GM19023 (cell line): ENCODE results near the gene CEP95.
"Not testable (repeated sequence)": the region's sequence is repeated elsewhere in the genome, so short reads cannot be mapped to it uniquely, and the experiment has no call there.

Experiments
- ATAC-seq: cut with Tn5 transposase; IDR thresholded peaks from one replicate; pipeline ENCODE4 v1.9.1; 2021; ENCODE audit warnings: mild to moderate bottlenecking, moderate library complexity; ENCODE audit not compliant: unreplicated experiment

The CEP95 gene

GRCh38 chr17:64494121-64494520 lies 12.7 kb upstream of the CEP95 start:
- no peak for ATAC-seq

GRCh38 chr17:64495300-64495699 lies 11.5 kb upstream of the CEP95 start:
- not testable (repeated sequence) for ATAC-seq

GRCh38 chr17:64496348-64496785 lies 10.4 kb upstream of the CEP95 start:
- ATAC-seq, result no peak

DNA sequence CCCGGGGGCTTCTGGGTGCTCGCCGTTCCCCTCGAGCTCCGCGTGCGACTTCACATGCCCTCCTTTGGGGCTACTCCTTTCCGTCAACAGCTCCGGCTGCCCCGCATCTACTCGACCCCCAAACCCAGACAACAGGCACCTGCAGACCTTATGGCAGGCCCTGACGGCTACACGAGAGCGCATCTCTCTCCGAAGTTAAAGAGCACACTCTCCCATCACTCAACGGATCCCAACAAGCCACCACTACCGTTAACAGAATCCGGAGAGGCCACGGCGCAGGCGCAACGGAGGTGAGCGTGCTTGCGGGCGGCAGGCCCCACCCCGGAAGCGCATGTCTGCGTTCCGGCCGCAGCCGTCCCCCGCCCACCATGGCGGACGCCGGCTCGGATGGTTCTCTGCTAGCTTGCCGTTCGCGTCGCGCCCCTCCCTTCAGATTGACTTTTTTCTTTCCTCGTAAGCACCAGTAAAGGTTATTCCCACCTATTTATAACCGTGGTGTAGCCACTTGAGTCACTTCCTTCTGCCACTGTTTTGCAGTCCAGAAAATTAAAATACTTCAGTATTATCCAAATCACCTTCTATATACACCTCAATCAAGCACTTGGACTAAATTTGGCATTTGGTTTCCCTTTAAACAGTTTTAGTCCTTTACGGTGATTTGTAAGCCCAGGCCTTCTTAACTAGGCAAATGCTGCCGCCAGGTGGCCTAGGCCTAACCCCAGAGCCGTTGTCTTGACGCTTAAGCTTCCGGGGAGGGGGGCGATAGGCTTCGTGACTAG lies 9.8 kb upstream of the CEP95 start, which contains the start of gene POLG2:
TSS of gene POLG2 (minus strand) at position 269 of the 779 bp plus-strand sequence. CDS start at position 183, 86 bp downstream.
- ATAC-seq, result peak; percentile 88

GRCh38 chr17:64497565-64498035 lies 9.2 kb upstream of the CEP95 start:
- no peak for ATAC-seq

- ATAC-seq, result no peak
These were observed 8.2 kb upstream of the CEP95 start for GRCh38 chr17:64498308-64499203.

DNA sequence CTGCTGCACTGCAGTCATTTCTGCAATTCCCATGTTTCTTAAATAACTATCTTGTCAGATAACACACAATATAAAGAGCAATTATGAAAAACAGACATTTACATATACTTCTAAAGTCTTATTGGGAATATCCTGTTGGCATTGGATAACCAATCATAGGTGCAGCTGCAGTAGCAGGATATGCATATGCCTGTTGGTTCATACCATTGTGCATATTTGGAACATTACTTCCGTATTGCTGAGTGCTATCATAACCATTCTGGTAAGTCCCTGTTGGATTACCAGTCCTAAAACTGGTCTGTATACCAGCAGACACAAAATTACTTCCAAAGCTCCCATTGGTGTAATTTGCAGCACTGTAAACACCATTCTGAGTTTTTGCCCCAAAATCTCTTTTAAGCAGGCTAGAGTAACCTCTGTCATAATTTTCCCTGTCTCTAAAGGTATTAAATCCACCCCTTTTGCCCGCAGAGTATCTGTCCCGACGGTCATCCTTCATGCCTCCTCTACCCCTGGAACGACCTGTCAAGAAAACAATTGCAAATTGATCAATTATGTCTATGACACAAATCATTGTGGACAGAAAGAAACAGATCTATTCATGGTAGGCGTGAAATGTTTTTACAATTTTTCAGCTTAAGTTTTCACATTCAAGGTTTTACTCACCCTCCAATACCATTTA lies 6.8 kb upstream of the CEP95 start:
- ATAC-seq, result no peak

DNA sequence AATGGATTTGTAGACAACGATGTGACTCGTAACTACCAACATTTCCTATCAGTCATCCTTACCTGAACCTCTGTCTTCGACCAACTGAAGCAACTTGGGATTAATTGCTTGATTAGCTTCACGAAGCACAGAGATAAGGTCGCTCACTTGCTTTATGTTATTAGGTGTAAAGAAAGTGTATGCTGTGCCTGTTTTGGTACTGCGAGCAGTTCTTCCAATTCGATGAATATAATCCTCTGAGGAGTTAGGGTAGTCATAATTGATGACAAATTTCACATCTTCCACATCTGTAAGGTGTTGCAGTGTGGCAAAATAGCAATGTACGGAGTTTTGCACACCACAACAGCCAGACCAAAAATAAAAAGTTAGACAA lies 6.3 kb upstream of the CEP95 start:
- ATAC-seq, result no peak

DNA sequence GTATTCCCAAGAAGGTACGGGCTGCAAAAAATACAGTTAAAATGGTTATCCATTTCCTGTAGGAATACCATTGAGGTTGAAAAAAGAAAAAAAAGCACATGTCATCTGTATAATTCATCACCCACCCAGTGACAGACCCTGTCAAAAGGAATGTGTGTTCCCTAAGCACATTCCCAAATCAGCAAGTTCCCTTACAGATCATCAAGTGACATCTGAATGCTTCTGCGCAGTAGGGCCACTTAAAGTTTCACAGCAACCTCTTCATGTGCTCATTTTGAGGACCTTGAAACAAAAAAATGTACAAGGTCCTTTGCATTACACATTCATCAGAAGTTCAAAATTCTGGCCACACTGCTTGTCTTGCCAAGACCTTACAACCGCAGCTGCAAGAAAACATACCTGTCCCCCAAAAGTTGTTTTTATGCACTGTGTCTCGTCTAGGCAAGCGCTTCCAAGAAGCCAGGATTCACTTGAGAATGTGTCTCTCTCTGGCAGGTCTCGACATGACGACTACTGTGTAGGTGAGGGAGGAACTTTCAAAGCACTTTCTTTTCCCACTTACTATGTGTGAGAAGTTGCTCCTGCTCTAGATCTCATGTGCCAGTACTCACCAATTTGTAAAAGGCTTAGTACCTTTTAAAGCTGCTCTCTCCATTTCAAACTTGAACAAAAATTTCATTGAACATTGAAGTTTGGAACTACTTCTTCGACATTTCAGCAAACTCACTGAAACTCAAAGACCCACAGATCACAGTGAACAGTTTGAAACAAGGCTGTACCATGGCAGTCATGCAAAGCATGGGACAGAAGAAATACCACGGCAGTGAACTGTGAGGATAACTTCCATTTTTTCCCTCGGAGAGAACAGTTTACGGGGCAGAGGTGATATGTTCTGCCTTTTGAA lies 5.7 kb upstream of the CEP95 start:
- ATAC-seq, result no peak

GRCh38 chr17:64502021-64502420 lies 4.8 kb upstream of the CEP95 start:
- ATAC-seq, result no peak

- no peak for ATAC-seq
These were observed 4.0 kb upstream of the CEP95 start for GRCh38 chr17:64502809-64503208.

DNA sequence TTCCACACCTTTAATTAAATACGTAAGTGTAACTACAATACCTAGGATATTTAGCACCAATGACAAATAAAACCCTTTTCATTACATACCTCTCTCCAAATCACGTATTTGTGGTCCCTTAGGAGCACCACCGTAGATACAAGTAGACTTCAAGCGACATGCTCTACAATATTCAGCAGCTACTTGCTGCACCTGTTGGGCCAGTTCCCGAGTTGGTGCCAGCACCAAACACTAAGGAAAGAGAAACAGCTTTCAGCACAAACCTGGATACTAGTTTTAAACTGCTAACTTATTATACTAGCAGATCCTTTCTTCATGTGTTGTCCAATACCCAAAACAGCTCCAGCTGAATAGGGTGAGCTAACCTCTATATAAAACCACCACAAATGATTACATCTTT lies 3.4 kb upstream of the CEP95 start:
- ATAC-seq, result no peak

- no peak for ATAC-seq
These were observed 2.7 kb upstream of the CEP95 start for GRCh38 chr17:64503821-64504768.

- no peak for ATAC-seq
These were observed 1.9 kb upstream of the CEP95 start for GRCh38 chr17:64504769-64505339.

DNA sequence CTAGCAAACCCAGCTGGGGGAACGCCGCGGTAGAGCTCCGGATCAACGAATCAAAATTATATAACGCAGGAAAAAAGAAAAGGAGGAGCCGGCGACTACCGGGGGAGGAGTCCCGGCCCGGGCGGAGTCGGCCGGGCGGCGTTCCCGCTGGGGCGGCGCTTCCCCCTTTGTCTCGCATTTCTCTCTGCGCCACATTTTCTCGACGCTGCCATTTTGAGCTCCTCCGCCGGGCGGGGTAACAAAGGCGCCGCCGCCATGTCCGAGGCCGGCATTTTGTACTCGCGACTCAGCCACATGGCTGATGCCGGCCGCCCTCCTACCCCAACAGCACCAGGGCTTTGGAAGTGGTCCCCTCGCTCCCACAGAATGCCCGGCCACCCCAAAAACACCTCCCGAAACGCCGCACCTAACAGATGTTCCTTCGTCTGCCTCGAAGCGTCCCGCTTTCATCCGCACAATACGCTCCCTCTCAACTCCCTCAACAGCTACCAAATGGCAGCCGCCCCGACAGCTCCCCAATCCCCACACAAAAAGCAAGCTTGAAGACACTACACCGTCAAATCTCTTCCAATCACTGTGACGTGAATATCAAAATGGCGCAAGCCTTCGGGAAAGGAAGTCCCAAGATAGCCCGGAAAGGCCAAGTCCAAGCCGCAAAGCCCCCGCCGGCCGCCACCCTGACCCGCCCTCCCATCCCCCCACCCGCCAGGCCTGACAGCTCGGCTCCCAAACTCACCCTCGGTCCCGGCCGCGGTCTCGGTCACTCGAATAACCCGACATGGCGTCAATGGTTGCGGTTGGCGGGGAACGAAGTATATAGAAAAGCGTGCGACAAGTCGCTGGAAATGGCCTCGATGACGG lies 1.2 kb upstream of the CEP95 start:
- peak; percentile 22 for ATAC-seq

DNA sequence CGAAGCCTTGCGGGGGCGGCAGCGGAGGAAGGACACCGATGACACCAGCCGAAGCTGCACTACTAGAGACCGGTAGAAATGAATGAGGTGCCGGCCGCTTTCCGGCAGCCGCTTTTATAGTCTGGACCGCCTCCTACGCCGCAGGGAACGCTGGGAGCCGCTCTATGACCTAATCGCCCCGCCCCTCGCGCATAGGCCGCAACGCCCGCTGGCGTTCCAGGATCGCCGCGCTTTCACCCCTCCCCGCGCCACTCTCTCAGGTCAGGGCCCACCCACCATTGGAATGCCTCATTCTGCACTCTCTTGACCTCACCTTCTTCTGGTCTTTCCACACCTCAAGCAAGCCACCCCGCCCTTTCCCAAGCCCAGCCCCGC lies 589 bp upstream of the CEP95 start, which contains the start of gene DDX5:
TSS of gene DDX5 (minus strand) at position 89 of the 375 bp plus-strand sequence. CDS start 170 bp downstream, outside the sequence.
- peak; percentile 60 for ATAC-seq

DNA sequence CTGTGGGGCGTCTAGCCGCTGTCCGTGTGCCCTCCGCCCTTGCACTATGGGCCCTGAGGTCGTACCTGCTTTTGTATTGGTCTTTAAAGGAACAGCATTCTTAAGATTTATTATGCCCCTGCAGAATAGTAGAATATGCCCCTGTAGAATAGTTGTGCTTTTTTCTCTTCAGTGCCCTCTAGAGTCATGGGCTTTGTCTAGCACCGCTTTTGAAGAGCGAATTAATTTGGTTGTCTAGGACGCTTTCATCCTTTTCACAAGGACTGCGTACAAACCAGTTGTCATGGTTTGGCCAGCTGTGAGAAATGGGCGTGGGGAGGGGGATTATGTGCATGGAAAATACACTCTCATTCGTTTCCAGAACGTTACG lies 621 bp downstream of the CEP95 start:
- no peak for ATAC-seq

DNA sequence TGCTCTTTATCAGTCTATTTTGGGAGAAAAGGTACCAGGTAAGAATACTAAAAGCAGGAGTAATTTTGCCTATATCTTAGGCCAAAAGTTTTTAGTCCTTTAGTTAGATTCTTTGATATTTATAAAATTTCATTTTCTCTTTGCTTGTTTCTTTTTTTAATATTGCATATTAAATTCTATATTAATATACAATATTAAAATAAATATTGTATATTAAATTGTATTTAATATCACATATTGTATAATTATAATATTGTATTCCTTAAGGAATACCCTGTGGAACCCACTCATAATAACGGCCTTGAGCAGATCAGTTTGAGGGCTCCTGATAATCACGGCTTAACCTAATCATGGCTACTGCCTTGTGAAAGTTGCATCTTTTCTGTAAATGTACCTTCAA lies 1.9 kb downstream of the CEP95 start:
- no peak for ATAC-seq
